ENCODE measurements around the gene TUFT1.

DNA sequence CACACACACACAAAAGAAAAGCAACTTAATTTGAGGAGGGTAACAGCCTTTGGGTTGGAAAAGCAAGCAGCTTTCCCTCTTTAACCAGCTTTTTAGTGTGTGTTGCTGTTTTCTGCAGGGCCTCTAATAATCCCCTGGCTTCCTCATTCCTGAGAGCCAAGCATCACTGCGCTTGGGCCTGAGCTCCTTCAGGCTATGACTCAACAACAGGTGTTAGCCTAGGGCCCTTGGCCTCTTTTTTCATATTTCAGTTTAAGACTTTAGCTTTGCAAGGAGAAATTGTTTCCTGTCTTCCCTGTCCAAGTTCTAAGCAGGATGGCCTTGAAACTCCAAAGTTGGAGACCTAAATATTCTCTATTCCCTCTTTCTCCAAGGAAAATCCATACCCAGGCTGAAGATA is 45.5 kb downstream of the TUFT1 start:
- TF ChIP-seq, protein P1, sequence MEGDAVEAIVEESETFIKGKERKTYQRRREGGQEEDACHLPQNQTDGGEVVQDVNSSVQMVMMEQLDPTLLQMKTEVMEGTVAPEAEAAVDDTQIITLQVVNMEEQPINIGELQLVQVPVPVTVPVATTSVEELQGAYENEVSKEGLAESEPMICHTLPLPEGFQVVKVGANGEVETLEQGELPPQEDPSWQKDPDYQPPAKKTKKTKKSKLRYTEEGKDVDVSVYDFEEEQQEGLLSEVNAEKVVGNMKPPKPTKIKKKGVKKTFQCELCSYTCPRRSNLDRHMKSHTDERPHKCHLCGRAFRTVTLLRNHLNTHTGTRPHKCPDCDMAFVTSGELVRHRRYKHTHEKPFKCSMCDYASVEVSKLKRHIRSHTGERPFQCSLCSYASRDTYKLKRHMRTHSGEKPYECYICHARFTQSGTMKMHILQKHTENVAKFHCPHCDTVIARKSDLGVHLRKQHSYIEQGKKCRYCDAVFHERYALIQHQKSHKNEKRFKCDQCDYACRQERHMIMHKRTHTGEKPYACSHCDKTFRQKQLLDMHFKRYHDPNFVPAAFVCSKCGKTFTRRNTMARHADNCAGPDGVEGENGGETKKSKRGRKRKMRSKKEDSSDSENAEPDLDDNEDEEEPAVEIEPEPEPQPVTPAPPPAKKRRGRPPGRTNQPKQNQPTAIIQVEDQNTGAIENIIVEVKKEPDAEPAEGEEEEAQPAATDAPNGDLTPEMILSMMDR (conservative IDR thresholded peaks at IDR 0.05; ENCODE audit: low read depth, low read length): no peak
- TF ChIP-seq CEBPB (IDR thresholded peaks at IDR 0.05; ENCODE audit: low read depth, low read length) (no peak), RFX5 (IDR thresholded peaks at IDR 0.05; ENCODE audit: low read depth, low read length) (no peak), NFE2L2 (IDR thresholded peaks at IDR 0.05; ENCODE audit: low read depth, low read length) (no peak), POLR2A (IDR thresholded peaks at IDR 0.05; ENCODE audit: low read depth, low read length) (no peak), MAZ (IDR thresholded peaks at IDR 0.05; ENCODE audit: borderline replicate concordance, low read depth, low read length) (no peak), RAD21 (IDR thresholded peaks at IDR 0.05; ENCODE audit: low read length) (no peak), SMC3 (IDR thresholded peaks at IDR 0.05; ENCODE audit: low read depth, low read length) (no peak), FOS (IDR thresholded peaks at IDR 0.05; ENCODE audit: low read depth, low read length) (peak; percentile 49; the same call in 1 of the 2 replicates), MXI1 (IDR thresholded peaks at IDR 0.05; ENCODE audit: borderline replicate concordance, low read depth, low read length) (no peak), CHD1 (IDR thresholded peaks at IDR 0.05; ENCODE audit: low read depth, low read length) (no peak), MAFK (IDR thresholded peaks at IDR 0.05; ENCODE audit: low read depth, low read length) (no peak), RCOR1 (IDR thresholded peaks at IDR 0.05; ENCODE audit: insufficient replicate concordance, low read length) (peak; percentile 87)
- TF ChIP-seq, protein P2, sequence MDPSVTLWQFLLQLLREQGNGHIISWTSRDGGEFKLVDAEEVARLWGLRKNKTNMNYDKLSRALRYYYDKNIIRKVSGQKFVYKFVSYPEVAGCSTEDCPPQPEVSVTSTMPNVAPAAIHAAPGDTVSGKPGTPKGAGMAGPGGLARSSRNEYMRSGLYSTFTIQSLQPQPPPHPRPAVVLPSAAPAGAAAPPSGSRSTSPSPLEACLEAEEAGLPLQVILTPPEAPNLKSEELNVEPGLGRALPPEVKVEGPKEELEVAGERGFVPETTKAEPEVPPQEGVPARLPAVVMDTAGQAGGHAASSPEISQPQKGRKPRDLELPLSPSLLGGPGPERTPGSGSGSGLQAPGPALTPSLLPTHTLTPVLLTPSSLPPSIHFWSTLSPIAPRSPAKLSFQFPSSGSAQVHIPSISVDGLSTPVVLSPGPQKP (IDR thresholded peaks at IDR 0.05; ENCODE audit: borderline replicate concordance, low read depth, low read length): no peak
